ENCODE results near the gene UBIAD1. TPM values are rescaled to one million over a fixed set of nuclear protein-coding genes. Genes with fewer than 3 reads are reported as not detected.

The UBIAD1 gene
- total and polyA plus RNA-seq, 3 donors from 2014 or later: 25.8 to 32.0 (median 29.3) TPM

DNA sequence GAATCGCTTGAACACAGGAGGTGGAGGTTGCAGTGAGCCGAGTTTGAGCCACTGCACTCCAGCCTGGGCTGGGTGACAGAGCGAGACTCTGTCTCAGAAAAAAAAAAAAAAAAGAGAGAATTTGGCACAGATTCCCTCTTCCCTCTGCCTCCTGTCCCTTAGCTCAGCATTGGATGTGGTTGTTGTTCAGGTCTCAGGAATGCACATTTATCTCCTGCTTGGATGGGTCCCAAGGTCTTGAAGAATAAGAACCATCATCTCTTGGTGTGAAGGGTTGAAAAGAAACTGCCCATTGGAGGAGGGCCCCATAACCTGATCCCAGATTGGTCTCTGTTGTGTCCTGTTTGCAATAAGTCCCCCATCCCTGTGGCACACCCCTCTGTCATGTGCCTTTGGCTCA, 34.9 kb downstream of the UBIAD1 start:
- Histone ChIP-seq H3K4me1 (no peaks in the 10 kb centered on the region), H3K27ac (no peak overlapping the region), H3K27me3 (no peaks in the 10 kb centered on the region), H3K9me3 (no peaks in the 10 kb centered on the region), H3K4me3 (no peak overlapping the region), H3K36me3 (ENCODE audit: low read depth, missing control alignments) (no peaks in the 10 kb centered on the region)
- WGBS, 2 donors: 57 to 74% methylated on average over 3 of the region's 3 CpGs
- no peak for DNase-seq
- intact Hi-C loops (cut with DNase I; ENCODE audit: low total_unique reads): no loop called here
- no peak for TF ChIP-seq POLR2A (IDR thresholded peaks at IDR 0.05)
- TF ChIP-seq, protein P1, sequence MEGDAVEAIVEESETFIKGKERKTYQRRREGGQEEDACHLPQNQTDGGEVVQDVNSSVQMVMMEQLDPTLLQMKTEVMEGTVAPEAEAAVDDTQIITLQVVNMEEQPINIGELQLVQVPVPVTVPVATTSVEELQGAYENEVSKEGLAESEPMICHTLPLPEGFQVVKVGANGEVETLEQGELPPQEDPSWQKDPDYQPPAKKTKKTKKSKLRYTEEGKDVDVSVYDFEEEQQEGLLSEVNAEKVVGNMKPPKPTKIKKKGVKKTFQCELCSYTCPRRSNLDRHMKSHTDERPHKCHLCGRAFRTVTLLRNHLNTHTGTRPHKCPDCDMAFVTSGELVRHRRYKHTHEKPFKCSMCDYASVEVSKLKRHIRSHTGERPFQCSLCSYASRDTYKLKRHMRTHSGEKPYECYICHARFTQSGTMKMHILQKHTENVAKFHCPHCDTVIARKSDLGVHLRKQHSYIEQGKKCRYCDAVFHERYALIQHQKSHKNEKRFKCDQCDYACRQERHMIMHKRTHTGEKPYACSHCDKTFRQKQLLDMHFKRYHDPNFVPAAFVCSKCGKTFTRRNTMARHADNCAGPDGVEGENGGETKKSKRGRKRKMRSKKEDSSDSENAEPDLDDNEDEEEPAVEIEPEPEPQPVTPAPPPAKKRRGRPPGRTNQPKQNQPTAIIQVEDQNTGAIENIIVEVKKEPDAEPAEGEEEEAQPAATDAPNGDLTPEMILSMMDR (IDR thresholded peaks at IDR 0.05): no peak

DNA sequence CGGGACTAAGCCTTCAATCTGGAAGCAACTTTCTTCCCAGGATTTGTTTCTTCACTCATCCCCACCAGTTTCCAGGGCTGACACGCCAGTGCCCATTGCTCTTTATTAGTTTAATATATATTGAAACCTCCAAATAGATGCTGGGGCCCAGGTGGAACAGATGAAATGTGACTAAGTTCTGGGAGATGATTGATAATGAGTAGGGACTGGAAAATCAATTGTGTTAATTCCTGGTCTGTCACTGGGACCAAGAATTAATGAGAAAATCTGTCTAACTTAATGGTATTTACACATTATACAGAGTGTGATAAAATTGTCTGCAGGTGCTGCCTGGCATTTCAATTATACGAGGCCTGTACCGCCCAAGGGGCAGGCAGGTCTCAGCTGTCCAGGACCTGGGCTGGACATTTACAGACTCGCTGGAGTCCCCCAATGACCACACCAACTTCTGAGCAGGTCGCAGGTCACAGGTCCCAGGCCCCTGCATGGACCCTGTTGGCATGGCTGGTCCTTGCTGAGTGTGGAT, 35.8 kb downstream of the UBIAD1 start:
- no peak for DNase-seq
- Histone ChIP-seq H3K36me3 (ENCODE audit: low read depth, missing control alignments) (no peaks in the 10 kb centered on the region), H3K4me3 (no peak overlapping the region), H3K9me3 (no peaks in the 10 kb centered on the region), H3K27me3 (no peaks in the 10 kb centered on the region), H3K27ac (no peak overlapping the region), H3K4me1 (no peaks in the 10 kb centered on the region)
- WGBS, 2 donors: 94% methylated on average over 6 of the region's 6 CpGs
- TF ChIP-seq, protein P1 (IDR thresholded peaks at IDR 0.05): no peak
- no peak for TF ChIP-seq POLR2A (IDR thresholded peaks at IDR 0.05)
- intact Hi-C loops (cut with DNase I; ENCODE audit: low total_unique reads): no loop called here

DNA sequence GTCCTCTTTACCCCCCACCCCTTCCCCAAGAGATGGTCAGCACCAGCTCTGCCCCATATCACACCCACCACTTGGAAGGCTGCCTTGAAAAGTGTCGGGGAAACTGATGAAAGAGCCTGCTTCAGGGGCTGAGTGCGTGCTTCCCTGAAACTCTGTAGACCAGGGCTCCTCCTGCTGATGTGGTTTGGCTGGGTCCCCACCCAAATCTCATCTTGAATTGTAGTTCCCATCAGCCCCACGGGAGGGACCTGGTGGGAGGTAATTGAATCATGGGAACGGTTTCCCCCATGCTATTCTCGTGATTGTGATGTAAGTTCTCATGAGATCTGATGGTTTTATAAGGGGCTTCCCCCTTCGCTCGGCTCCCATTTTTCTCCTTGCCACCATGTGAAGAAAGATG, 36.4 kb downstream of the UBIAD1 start:
- H3K4me1 ChIP-seq: no peaks in the 10 kb centered on the region
- no peak for DNase-seq
- TF ChIP-seq, protein P1 (IDR thresholded peaks at IDR 0.05): no peak
- TF ChIP-seq POLR2A (IDR thresholded peaks at IDR 0.05): no peak
- H3K27me3 ChIP-seq: no peaks in the 10 kb centered on the region
- H3K9me3 ChIP-seq: no peaks in the 10 kb centered on the region
- 91 to 95% methylated on average over 4 to 7 of the region's 7 CpGs for WGBS, 2 donors
- intact Hi-C loops (cut with DNase I; ENCODE audit: low total_unique reads): no loop called here
- no peaks in the 10 kb centered on the region for H3K36me3 ChIP-seq (ENCODE audit: low read depth, missing control alignments)
- H3K4me3 ChIP-seq: no peak overlapping the region
- no peak overlapping the region for H3K27ac ChIP-seq

DNA sequence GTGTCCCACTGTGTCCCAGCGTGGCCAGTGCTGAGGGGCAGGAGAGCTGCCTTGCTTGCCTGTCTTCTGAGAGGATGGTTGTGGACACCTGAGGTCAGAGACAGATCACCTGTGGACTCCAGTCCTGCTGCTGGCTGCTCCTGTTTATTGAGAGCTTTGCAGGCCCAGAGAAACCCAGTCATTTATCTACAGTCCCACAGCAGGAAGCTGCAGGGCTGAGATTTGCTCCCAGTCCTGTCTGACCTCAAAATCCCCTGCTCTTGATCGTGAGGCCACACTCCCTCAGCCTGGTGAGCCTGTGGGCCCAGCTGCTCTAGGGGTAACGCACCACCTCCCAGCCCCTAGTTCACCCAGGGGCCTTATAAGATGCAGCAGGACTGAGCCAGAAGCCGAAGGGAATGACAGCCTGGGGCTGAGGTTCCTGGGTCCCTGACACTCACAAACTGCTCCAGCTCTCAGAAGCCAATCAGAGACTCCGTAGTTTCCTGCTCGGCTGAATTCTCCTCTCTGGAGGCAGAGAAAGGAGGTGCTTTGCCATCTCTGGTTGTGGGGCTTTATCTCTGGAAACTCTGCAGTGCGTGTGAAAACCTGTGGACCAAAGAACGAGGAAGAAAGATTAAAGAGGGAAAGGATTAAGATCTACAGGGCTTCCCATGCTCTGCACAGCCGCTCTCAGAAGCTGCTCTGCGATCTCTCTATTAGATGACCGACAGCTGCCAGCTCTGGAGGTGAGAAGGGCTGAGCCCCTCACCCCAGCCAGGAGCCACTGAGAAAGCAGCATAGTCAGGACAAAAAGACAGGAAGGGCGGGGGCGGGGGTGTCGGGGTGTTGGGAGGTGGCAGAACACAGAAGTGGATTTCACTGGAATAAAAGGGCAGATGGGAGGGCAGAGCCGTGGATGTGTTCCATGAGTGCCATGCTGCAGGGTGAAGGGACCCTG, 39.1 kb downstream of the UBIAD1 start:
- 69 to 82% methylated on average over 15 of the region's 15 CpGs for WGBS, 2 donors
- no peaks in the 10 kb centered on the region for H3K4me1 ChIP-seq
- no peak for DNase-seq
- no peaks in the 10 kb centered on the region for H3K36me3 ChIP-seq (ENCODE audit: low read depth, missing control alignments)
- H3K27ac ChIP-seq: no peak overlapping the region
- H3K27me3 ChIP-seq: no peaks in the 10 kb centered on the region
- no peak for TF ChIP-seq POLR2A (IDR thresholded peaks at IDR 0.05)
- TF ChIP-seq, protein P1 (IDR thresholded peaks at IDR 0.05): no peak
- H3K4me3 ChIP-seq: no peak overlapping the region
- no peaks in the 10 kb centered on the region for H3K9me3 ChIP-seq
- intact Hi-C loops (cut with DNase I; ENCODE audit: low total_unique reads): no loop called here
